ENCODE results near the gene HMGCS2.
A peak's percentile ranks its signal among the peaks of the same experiment; 100 is the strongest.

The HMGCS2 gene

DNA sequence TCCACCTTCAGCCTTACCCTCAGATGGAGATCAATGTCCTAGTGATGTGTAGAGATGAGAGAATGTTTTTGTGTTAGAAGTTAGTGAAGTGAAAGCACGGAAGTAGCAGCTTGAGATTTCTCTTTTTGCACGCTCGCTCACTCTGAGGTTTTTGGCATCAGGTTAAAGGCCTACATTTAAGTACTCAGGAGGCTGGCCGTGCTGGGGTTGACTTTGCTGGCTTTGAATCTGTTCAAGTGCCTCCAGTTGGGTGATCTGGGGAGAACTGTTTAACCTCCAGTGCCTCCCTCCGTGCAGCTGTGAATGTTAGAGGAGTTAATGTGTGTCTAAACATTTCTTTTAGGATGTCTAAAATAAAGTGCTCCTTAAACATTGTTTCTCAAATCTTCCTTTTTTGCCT, 43.1 kb downstream of the HMGCS2 start:
- Histone ChIP-seq H3K4me3 (no peak overlapping the region), H3K4me1 (no peaks in the 10 kb centered on the region), H3K9me3 (no peaks in the 10 kb centered on the region), H3K36me3 (replicated peaks) (peaks cover 94% of the 10 kb centered on the region), H3K27me3 (ENCODE audit: low read depth) (no peaks in the 10 kb centered on the region)
- no peak for DNase-seq (ENCODE audit: low spot score in 2 of 2)
- in situ Hi-C loops (cut with MboI; ENCODE audit: low sequenced_read_pairs): loop anchor here (10.0 kb wide), 1 partner anchor 101 kb away; no protein-coding TSS in a partner anchor

DNA sequence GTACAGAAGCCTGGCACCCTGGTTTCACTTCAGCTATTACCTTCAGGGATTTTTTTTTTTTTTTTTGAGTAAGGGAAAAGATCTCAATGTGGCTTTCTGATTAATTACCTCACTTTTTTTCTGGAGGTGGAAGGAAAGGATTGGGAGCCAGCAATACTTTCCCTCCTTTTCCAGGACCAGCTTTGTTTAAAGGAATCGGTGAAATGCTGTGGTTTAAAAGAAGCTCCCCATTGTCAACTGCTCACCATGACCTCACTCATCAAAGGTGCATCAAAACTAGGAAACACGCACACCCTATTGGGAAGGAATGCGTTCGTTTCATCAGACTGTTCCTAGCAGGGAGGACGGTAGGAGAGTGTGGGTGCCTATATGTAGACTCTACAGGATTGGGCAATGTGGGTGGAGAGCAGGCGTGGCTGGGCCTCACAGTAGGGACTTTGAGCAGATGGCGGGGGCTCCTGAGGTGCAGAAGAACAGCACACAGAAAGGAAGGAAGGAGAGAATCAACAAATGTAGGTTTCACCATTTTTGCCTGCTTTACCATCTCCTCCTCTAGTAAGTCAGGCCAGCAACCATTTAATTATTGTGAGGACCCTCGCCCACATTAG, 44.0 kb downstream of the HMGCS2 start:
- in situ Hi-C loops (cut with MboI; ENCODE audit: low sequenced_read_pairs): loop anchor here (10.0 kb wide), 1 partner anchor 100 kb away; no protein-coding TSS in a partner anchor
- no peaks in the 10 kb centered on the region for H3K9me3 ChIP-seq
- H3K4me1 ChIP-seq: no peaks in the 10 kb centered on the region
- peaks cover 94% of the 10 kb centered on the region for H3K36me3 ChIP-seq (replicated peaks)
- no peak for DNase-seq (ENCODE audit: low spot score in 2 of 2)
- H3K4me3 ChIP-seq: no peak overlapping the region
- no peaks in the 10 kb centered on the region for H3K27me3 ChIP-seq (ENCODE audit: low read depth)

DNA sequence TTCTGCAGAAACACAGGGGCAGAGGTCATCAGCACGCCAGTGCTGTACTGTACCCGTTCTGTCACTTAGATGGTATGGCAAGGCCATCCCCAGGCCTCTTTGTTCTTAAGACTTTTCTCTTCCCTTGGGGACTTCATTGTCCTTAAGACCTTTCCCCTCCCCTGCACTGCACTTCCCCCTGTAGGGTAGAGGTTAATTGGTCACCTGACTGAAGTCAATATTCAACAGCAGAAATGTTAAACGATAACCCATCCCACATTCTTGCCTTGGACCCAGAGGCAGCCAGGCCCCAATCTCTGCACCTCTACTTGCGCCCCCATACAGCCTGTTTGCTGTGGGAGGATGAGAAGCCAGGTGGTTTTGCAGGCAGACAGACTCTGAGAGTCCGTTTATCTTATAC, 46.8 kb downstream of the HMGCS2 start:
- Histone ChIP-seq H3K9me3 (no peaks in the 10 kb centered on the region), H3K4me1 (no peaks in the 10 kb centered on the region; the same call in 1 of the 2 replicates), H3K27me3 (ENCODE audit: low read depth) (no peaks in the 10 kb centered on the region), H3K36me3 (replicated peaks) (peaks cover 73% of the 10 kb centered on the region), H3K4me3 (no peak overlapping the region)
- in situ Hi-C loops (cut with MboI; ENCODE audit: low sequenced_read_pairs): loop anchor here (10.0 kb wide), 1 partner anchor 97 kb away; no protein-coding TSS in a partner anchor
- no peak for DNase-seq (ENCODE audit: low spot score in 2 of 2)

DNA sequence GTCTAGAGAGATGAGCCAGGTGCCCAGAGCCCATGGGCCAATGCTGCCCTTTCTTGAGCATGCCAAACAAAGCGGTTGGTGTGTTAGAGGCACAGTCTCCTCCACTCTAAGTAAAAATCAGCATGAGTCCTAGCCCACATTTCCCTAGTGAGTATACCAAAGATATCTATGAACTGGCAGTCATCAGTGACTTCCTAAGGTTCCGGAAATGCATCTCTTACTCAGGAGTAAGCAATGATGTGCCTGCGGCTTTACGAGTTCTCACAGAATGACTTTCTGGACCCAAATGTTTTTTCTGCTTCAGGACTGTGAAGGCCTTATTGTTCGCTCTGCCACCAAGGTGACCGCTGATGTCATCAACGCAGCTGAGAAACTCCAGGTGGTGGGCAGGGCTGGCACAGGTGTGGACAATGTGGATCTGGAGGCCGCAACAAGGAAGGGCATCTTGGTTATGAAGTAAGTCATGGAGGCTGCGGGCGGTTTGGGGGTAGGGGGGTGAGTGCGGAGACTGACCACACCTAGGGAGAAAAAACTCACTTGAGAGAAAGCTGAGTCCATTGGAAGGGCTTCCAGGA, 47.8 kb downstream of the HMGCS2 start:
- Histone ChIP-seq H3K36me3 (replicated peaks) (peaks cover 64% of the 10 kb centered on the region), H3K4me1 (peaks cover 8% of the 10 kb centered on the region), H3K9me3 (no peaks in the 10 kb centered on the region), H3K27me3 (ENCODE audit: low read depth) (no peaks in the 10 kb centered on the region), H3K4me3 (no peak overlapping the region)
- no peak for DNase-seq (ENCODE audit: low spot score in 2 of 2)
- in situ Hi-C loops (cut with MboI; ENCODE audit: low sequenced_read_pairs): loop anchor here (10.0 kb wide), 1 partner anchor 96 kb away; no protein-coding TSS in a partner anchor

DNA sequence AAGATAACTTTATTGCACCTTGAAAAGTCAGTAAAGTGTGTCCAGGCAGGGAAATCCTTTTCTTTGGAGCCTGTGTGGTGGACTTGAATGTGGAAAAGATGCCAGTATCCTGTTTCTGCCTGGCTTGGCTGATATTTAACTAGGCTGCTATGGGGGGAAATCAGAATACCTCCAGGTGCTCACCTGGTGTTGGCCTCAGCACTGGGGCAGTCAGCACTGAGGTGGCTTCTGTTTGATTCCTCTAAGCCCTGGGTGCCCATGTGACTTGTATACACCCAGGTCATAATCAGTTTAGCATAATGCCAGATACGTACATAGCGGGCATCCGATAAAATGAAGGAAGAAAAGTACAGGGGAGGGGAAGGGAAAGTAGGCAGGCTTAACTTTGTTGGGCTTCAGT, 49.7 kb downstream of the HMGCS2 start:
- Histone ChIP-seq H3K36me3 (replicated peaks) (peaks cover 46% of the 10 kb centered on the region), H3K4me1 (peaks cover 28% of the 10 kb centered on the region), H3K27me3 (ENCODE audit: low read depth) (no peaks in the 10 kb centered on the region), H3K9me3 (no peaks in the 10 kb centered on the region), H3K4me3 (no peak overlapping the region)
- in situ Hi-C loops (cut with MboI; ENCODE audit: low sequenced_read_pairs): no loop called here
- no peak for DNase-seq (ENCODE audit: low spot score in 2 of 2)

DNA sequence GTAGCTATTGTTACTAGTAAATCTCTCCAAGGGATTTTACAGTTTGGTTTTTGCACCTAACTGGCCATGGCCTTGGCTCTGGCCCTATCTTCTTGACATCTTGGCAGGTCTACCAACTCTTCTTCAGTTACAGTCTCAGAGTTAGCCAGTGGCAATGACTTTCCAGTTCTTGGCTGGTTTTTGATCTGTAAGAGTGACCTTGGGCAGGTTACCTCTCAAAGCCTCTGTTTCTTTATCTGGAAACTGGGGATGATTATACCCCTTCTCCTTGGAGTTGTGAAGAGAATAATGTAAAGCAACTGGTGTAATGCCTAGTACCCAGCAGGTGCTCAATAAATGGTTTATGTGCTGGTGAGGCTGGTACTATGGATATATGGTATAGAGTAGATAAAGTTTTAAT, 50.3 kb downstream of the HMGCS2 start:
- in situ Hi-C loops (cut with MboI; ENCODE audit: low sequenced_read_pairs): no loop called here
- Histone ChIP-seq H3K36me3 (replicated peaks) (peaks cover 43% of the 10 kb centered on the region), H3K9me3 (no peaks in the 10 kb centered on the region), H3K4me1 (peaks cover 33% of the 10 kb centered on the region), H3K27me3 (ENCODE audit: low read depth) (no peaks in the 10 kb centered on the region), H3K4me3 (no peak overlapping the region)
- DNase-seq (ENCODE audit: low spot score in 2 of 2): no peak

DNA sequence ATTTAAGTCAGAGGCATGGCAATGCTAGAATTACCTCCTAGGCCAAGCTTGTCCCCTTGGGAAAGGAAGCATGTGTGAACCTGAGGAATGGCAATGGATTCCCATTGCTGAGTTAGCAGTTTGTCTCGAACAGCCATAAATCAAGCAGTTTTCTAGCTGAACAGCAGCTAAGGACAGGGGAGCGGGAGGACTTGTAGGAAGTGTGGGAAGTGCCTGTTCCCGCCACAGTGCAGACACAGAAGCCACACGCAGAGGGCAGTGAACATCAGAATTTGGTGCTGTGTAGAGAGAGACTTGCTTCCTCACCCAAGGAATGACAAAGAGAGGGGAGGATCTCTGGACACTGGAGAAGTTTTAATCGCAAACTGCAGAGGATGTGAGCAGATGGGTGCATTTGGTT, 53.2 kb downstream of the HMGCS2 start:
- Histone ChIP-seq H3K4me1 (peaks cover 36% of the 10 kb centered on the region), H3K4me3 (no peak overlapping the region), H3K9me3 (peaks cover 2% of the 10 kb centered on the region; the same call in 1 of the 2 replicates), H3K36me3 (replicated peaks) (peaks cover 23% of the 10 kb centered on the region), H3K27me3 (ENCODE audit: low read depth) (no peaks in the 10 kb centered on the region)
- in situ Hi-C loops (cut with MboI; ENCODE audit: low sequenced_read_pairs): no loop called here
- DNase-seq (ENCODE audit: low spot score in 2 of 2): peak in 1 of 2 experiments; percentile 52

DNA sequence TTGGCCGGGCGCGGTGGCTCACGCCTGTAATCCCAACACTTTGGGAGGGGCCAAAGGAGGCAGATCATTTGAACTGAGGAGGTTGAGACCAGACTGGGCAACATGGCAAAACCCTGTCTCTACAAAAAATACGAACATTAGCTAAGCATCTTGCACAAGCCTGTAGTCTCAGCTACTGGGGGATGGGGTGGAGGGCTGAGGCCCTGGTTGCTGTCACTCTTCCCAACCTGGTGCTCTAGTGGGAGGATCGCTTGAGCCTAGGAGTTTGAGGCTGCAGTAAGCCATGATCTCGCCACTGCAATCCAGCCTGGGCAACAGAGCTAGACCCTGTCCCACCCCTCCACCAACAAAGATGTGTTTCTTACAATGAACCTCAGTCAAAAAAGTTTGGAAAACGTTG, 54.1 kb downstream of the HMGCS2 start:
- in situ Hi-C loops (cut with MboI; ENCODE audit: low sequenced_read_pairs): no loop called here
- Histone ChIP-seq H3K4me3 (peak overlapping the region; percentile 92), H3K4me1 (peaks cover 44% of the 10 kb centered on the region), H3K36me3 (replicated peaks) (peaks cover 14% of the 10 kb centered on the region), H3K27me3 (ENCODE audit: low read depth) (no peaks in the 10 kb centered on the region), H3K9me3 (peaks cover 2% of the 10 kb centered on the region; the same call in 1 of the 2 replicates)
- DNase-seq (ENCODE audit: low spot score in 2 of 2): peak in 1 of 2 experiments; percentile 28

DNA sequence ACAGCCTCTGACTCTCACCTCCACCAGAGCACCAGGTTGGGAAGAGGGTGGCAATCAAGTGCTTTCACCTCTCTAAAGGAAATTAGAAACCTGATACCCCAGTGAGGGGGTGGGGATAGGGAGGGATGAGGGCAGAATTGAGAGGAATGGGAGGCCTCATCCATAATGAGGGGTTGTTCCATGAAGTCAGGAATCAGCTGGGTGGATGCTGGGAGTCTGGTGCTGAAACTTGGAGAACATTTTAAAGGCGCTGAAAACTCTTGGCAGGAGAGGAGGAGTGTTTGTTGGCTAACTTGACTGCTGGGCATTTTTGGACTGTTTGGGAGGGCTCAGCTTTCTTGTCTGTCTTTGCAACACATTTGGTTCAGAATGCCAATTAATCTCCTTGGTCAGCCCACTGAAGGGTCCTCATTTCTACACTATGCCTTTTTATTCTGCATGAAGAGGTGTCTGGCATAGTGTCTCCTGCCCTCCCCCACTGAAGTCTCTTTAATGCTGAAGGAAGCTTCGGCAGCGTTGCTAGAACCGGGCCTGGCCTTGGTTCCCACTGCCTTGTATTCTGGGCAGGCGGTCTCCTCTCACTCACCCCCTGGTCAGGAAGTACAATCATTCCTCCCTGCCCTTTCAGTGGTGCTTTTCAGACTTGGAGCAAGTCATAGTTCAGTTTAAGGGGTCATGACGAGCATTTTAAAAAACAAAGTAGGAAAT, 54.8 kb downstream of the HMGCS2 start:
- peaks cover 2% of the 10 kb centered on the region; the same call in 1 of the 2 replicates for H3K9me3 ChIP-seq
- peak overlapping the region; percentile 92 for H3K4me3 ChIP-seq
- peaks cover 1% of the 10 kb centered on the region; the same call in 1 of the 2 replicates for H3K27me3 ChIP-seq (ENCODE audit: low read depth)
- peaks cover 47% of the 10 kb centered on the region for H3K4me1 ChIP-seq
- DNase-seq (ENCODE audit: low spot score in 2 of 2): peak; percentile 17 to 48
- H3K36me3 ChIP-seq (replicated peaks): peaks cover 10% of the 10 kb centered on the region
- in situ Hi-C loops (cut with MboI; ENCODE audit: low sequenced_read_pairs): no loop called here

DNA sequence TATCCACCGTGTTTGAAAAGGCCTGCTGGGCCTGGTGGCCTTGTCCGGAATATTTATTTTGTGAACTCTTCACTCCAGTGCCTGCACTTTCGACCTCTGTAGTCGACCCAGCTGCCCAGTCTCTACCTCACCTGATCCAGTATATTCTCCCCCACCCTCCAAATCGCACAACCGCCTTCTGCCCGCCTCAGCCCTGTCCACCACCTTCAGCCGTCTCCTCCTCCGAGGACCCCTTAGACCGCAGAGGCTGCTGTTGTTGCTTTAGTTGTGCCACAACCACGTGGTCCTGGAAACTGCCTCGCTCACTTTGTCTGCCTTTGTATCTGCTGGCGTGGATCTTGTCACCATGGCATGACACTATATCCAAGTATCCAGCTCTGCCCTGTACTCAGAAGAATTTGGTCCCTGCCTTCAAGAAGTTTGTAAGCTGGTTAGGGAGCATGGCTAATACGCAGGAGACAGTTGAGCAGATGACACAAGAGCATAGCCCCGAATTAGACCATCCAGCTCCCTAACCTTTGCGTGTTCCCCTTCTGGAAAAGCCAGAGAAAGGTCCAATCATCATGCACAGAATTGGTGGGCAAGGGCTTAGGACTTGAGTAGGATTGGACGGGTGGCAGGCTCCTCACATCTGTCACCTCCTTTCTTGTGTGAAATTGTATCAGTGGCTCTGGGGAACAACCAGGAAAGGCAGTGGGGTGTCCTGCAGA, 55.5 kb downstream of the HMGCS2 start:
- H3K36me3 ChIP-seq (replicated peaks): peaks cover 10% of the 10 kb centered on the region
- peak; percentile 32 to 58 for DNase-seq (ENCODE audit: low spot score in 2 of 2)
- peaks cover 47% of the 10 kb centered on the region for H3K4me1 ChIP-seq
- in situ Hi-C loops (cut with MboI; ENCODE audit: low sequenced_read_pairs): no loop called here
- H3K27me3 ChIP-seq (ENCODE audit: low read depth): peaks cover 8% of the 10 kb centered on the region; the same call in 1 of the 2 replicates
- peaks cover 2% of the 10 kb centered on the region; the same call in 1 of the 2 replicates for H3K9me3 ChIP-seq
- peak overlapping the region; percentile 92 for H3K4me3 ChIP-seq

DNA sequence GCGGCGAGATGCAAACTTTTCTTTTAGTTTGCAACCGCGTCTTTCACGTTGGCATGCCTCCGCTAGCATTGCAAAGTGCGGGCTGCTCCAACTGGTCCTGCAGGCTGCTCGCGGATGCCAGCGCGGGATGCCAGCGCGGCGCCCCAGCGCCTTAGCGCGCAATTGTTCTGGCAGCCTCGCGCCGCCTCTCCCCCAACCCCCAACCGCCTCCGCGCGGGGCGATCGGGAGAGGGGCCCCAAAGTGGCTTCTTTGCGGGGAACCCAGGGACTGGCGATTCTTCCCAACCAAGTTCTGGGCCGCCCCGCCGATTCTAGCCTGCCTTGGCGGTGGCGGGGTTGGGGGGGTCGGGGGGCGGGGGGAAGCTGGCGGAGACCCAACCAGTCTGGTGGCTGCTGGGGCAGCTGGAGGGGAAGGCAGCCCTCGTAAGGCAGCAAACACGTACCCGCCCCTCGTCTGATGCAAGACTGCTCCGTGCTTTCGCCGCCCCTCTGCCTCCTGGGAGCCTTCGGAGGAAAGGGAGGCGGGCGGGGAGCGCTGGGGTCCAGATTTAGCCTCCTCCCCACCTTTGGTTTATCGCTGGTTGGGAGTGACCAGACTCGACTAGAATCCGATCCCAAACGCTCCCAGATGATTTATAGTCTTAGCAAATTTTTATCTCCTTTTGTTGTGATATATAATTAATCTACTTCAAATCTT, 56.2 kb downstream of the HMGCS2 start:
- peak; percentile 88 to 93 for DNase-seq (ENCODE audit: low spot score in 2 of 2)
- peaks cover 47% of the 10 kb centered on the region for H3K4me1 ChIP-seq
- peaks cover 8% of the 10 kb centered on the region; the same call in 1 of the 2 replicates for H3K27me3 ChIP-seq (ENCODE audit: low read depth)
- H3K9me3 ChIP-seq: peaks cover 2% of the 10 kb centered on the region; the same call in 1 of the 2 replicates
- H3K4me3 ChIP-seq: peak overlapping the region; percentile 92
- in situ Hi-C loops (cut with MboI; ENCODE audit: low sequenced_read_pairs): no loop called here
- H3K36me3 ChIP-seq (replicated peaks): peaks cover 10% of the 10 kb centered on the region

DNA sequence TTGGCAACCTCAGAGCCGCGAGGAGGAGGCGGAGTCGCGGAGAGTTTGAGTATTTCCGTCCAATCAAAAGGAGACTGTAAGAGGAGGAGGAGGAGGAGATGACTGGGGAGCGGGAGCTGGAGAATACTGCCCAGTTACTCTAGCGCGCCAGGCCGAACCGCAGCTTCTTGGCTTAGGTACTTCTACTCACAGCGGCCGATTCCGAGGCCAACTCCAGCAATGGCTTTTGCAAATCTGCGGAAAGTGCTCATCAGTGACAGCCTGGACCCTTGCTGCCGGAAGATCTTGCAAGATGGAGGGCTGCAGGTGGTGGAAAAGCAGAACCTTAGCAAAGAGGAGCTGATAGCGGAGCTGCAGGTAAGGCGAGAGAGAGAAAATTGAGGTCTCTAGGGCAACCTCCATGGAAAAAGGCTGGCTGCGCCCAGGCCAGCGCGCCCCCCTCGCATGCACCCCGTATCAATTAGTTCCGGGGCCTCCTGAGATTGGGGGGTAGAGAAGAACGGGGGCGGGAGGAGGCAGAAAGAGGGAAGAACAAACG, 56.8 kb downstream of the HMGCS2 start, which contains the start of gene PHGDH:
Gene PHGDH, plus strand, starts transcription at position 131 of the 538 bp plus-strand sequence. Its CDS starts 89 bp downstream, at position 220.
- Histone ChIP-seq H3K4me3 (peak within 1 kb of the TSS; percentile 92), H3K36me3 (replicated peaks) (peaks cover 10% of the 10 kb centered on the region), H3K4me1 (peaks cover 47% of the 10 kb centered on the region), H3K27me3 (ENCODE audit: low read depth) (peaks cover 11% of the 10 kb centered on the region; the same call in 1 of the 2 replicates), H3K9me3 (peaks cover 2% of the 10 kb centered on the region; the same call in 1 of the 2 replicates)
- in situ Hi-C loops (cut with MboI; ENCODE audit: low sequenced_read_pairs): no loop called here
- peak; percentile 90 to 95 for DNase-seq (ENCODE audit: low spot score in 2 of 2)
